ENCODE results near the gene TSPEAR.

DNA sequence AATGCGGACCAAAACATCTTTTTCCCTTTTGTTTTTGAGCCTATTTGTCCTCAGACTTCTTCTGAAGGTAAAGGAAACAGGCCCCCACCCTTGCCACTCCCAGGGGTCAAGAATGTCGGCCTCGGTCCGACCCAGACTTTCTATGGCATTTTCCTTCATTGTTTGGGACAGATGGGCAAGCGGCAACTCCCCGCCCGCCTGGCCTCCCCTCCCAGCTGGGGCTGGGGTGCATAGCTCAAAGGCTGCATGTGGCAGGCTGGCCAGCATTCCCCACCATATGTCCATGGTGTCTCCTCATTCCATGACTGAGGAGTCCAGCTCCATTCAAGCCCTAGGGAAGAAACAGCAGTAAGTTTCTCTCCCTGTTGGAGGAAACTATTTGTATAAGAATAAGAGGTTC, 29.4 kb upstream of the TSPEAR start:
- TF ChIP-seq, protein P1, sequence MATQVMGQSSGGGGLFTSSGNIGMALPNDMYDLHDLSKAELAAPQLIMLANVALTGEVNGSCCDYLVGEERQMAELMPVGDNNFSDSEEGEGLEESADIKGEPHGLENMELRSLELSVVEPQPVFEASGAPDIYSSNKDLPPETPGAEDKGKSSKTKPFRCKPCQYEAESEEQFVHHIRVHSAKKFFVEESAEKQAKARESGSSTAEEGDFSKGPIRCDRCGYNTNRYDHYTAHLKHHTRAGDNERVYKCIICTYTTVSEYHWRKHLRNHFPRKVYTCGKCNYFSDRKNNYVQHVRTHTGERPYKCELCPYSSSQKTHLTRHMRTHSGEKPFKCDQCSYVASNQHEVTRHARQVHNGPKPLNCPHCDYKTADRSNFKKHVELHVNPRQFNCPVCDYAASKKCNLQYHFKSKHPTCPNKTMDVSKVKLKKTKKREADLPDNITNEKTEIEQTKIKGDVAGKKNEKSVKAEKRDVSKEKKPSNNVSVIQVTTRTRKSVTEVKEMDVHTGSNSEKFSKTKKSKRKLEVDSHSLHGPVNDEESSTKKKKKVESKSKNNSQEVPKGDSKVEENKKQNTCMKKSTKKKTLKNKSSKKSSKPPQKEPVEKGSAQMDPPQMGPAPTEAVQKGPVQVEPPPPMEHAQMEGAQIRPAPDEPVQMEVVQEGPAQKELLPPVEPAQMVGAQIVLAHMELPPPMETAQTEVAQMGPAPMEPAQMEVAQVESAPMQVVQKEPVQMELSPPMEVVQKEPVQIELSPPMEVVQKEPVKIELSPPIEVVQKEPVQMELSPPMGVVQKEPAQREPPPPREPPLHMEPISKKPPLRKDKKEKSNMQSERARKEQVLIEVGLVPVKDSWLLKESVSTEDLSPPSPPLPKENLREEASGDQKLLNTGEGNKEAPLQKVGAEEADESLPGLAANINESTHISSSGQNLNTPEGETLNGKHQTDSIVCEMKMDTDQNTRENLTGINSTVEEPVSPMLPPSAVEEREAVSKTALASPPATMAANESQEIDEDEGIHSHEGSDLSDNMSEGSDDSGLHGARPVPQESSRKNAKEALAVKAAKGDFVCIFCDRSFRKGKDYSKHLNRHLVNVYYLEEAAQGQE (IDR thresholded peaks at IDR 0.05; ENCODE audit: insufficient read depth in 1 of 2, low read depth in 2 of 2, low read length in 2 of 2): no peak
- no peak for TF ChIP-seq SIN3A (IDR thresholded peaks at IDR 0.05; ENCODE audit: borderline replicate concordance, insufficient read depth, low read length)
- TF ChIP-seq POLR2AphosphoS5 (IDR thresholded peaks at IDR 0.05; ENCODE audit: low read depth, low read length): no peak

Measured in PFSK-1 (cell line).